ENCODE data around the gene WDR46. TPM values are rescaled to one million over a fixed set of nuclear protein-coding genes. Genes with fewer than 3 reads are reported as not detected.
"Not testable (repeated sequence)": the region's sequence is repeated elsewhere in the genome, so short reads cannot be mapped to it uniquely, and the experiment has no call there.

WDR46 gene
- total RNA-seq, 1 experiment from 2014 or later, result 90.6 TPM

GRCh38 chr6:33264015-33264414, 25.0 kb downstream of the WDR46 start:
- DNase-seq (ENCODE audit: low read depth, low spot score) (no peak), ATAC-seq (0 out of 2 replicates have a peak, but pooled peaks have one; percentile 12)
- Histone ChIP-seq H3K36me3 (ENCODE audit: control insufficient read depth in 1 of 2, insufficient read depth in 2 of 2, low read length in 2 of 2) (peaks cover 7 to 32% of the 10 kb centered on the region in 2 experiments; a peak in 3 of 4 replicates), H3K9ac (ENCODE audit: low read length) (no peak overlapping the region), H3K4me3 (replicated peaks in 1 of 2; ENCODE audit: low read depth in 1 of 2, low read length in 2 of 2) (no peak overlapping the region), H3K27ac (ENCODE audit: low read depth, low read length) (no peak overlapping the region; the same call in 1 of the 2 replicates), H2AFZ (ENCODE audit: low read depth, low read length, poor library complexity, severe bottlenecking) (no peak overlapping the region), H3K27me3 (ENCODE audit: insufficient read depth, low read length) (no peaks in the 10 kb centered on the region), H3K4me1 (ENCODE audit: control insufficient read depth in 1 of 2, insufficient read depth in 2 of 2, low read length in 2 of 2) (peaks cover 18 to 32% of the 10 kb centered on the region in 2 experiments), H3K79me2 (ENCODE audit: insufficient read depth, low read length) (no peaks in the 10 kb centered on the region), H4K20me1 (ENCODE audit: insufficient read depth) (no peaks in the 10 kb centered on the region), H3K4me2 (ENCODE audit: low read length) (no peak overlapping the region), H3K9me2 (ENCODE audit: insufficient read depth) (no peaks in the 10 kb centered on the region), H3K9me3 (ENCODE audit: control insufficient read depth in 1 of 2, insufficient read depth in 1 of 2, low read depth in 1 of 2, low read length in 2 of 2) (no peaks in the 10 kb centered on the region)
- ChIA-PET CTCF (no interaction called here), RAD21 (ENCODE audit: low non-redundant PET in 1 of 2, low total read pairs in 2 of 2, uncharacterized antibody in 2 of 2, unreplicated experiment in 2 of 2) (no interaction called here), POLR2A (interaction anchor here (1.2 kb wide), 1 partner anchor 131 kb away, joined by 3 read pairs; no protein-coding TSS in a partner anchor)
- no peak for TF ChIP-seq CEBPB (IDR thresholded peaks at IDR 0.05; ENCODE audit: low read depth)
- no peak for TF ChIP-seq MAX (IDR thresholded peaks at IDR 0.05)
- no peak for TF ChIP-seq ZFX (IDR thresholded peaks at IDR 0.05)
- TF ChIP-seq POLR2A (IDR thresholded peaks at IDR 0.05; ENCODE audit: borderline replicate concordance, extremely low read depth, insufficient read depth, insufficient read length), result no peak
- TF ChIP-seq SIN3A (IDR thresholded peaks at IDR 0.05; ENCODE audit: low read depth), result no peak
- no peak for TF ChIP-seq ELF1 (IDR thresholded peaks at IDR 0.05; ENCODE audit: borderline replicate concordance, low read depth)
- TF ChIP-seq RAD21 (IDR thresholded peaks at IDR 0.05; ENCODE audit: low read depth), result no peak
- TF ChIP-seq REST (IDR thresholded peaks at IDR 0.05; ENCODE audit: low read depth), result no peak
- TF ChIP-seq EGR1 (IDR thresholded peaks at IDR 0.05; ENCODE audit: low read depth), result no peak
- BruUV-seq (replicated peaks), result no TSS peak
- intact Hi-C loops (cut with micrococcal nuclease), result no loop called here

- H3K4me1 ChIP-seq (ENCODE audit: control insufficient read depth in 1 of 2, insufficient read depth in 2 of 2, low read length in 2 of 2), result peaks cover 33 to 47% of the 10 kb centered on the region in 2 experiments
- RAD21 ChIA-PET (ENCODE audit: low non-redundant PET in 1 of 2, low total read pairs in 2 of 2, uncharacterized antibody in 2 of 2, unreplicated experiment in 2 of 2); intact Hi-C loops (cut with micrococcal nuclease); BruUV-seq (replicated peaks); H3K27ac ChIP-seq (ENCODE audit: low read depth, low read length); H3K79me2 ChIP-seq (ENCODE audit: insufficient read depth, low read length); H2AFZ ChIP-seq (ENCODE audit: low read depth, low read length, poor library complexity, severe bottlenecking); H3K4me3 ChIP-seq (replicated peaks in 1 of 2; ENCODE audit: low read depth in 1 of 2, low read length in 2 of 2); H3K9me2 ChIP-seq (ENCODE audit: insufficient read depth); H4K20me1 ChIP-seq (ENCODE audit: insufficient read depth); H3K9ac ChIP-seq (ENCODE audit: low read length); H3K9me3 ChIP-seq (ENCODE audit: control insufficient read depth in 1 of 2, insufficient read depth in 1 of 2, low read depth in 1 of 2, low read length in 2 of 2); H3K4me2 ChIP-seq (ENCODE audit: low read length); DNase-seq (ENCODE audit: low read depth, low spot score); H3K27me3 ChIP-seq (ENCODE audit: insufficient read depth, low read length); ATAC-seq: not testable (repeated sequence)
- peaks cover 4 to 18% of the 10 kb centered on the region in 2 experiments; a peak in 3 of 4 replicates for H3K36me3 ChIP-seq (ENCODE audit: control insufficient read depth in 1 of 2, insufficient read depth in 2 of 2, low read length in 2 of 2)
- ChIA-PET CTCF (interaction anchor here (5.1 kb wide), 1 partner anchor 14 kb away, joined by 33 read pairs; no protein-coding TSS in a partner anchor), POLR2A (interaction anchor here (0.6 to 4.5 kb wide), 3 partner anchors 9 to 63 kb away, joined by 6 to 19 read pairs (median 19); partner anchors contain the start of genes RPS18 and VPS52)
Observed at GRCh38 chr6:33262490-33262889, 26.5 kb downstream of the WDR46 start.

Measured in HCT116 (cell line).